ENCODE data around the gene STX12. TPM values are rescaled to one million over a fixed set of nuclear protein-coding genes. Genes with fewer than 3 reads are reported as not detected.
A peak's percentile ranks its signal among the peaks of the same experiment; 100 is the strongest.

STX12 gene
- polyA plus RNA-seq, 1 of the 3 experiments (the other 2 are of a cell fraction): 12.9 TPM

GRCh38 chr1:27809883-27810282 lies 36.9 kb downstream of the STX12 start:
- H3K4me1 ChIP-seq (ENCODE audit: control insufficient read depth in 1 of 2, insufficient read depth in 2 of 2, low read depth in 1 of 2, low read length in 1 of 2): no peaks in the 10 kb centered on the region
- peaks cover 14 to 42% of the 10 kb centered on the region in 2 experiments for H3K36me3 ChIP-seq (replicated peaks in 1 of 2; ENCODE audit: control insufficient read depth in 1 of 2, insufficient read depth in 2 of 2, low read length in 1 of 2)
- H2AFZ ChIP-seq (ENCODE audit: low read depth): no peak overlapping the region
- H3K9me2 ChIP-seq: no peaks in the 10 kb centered on the region
- no peaks in the 10 kb centered on the region for H4K20me1 ChIP-seq (ENCODE audit: insufficient read depth)
- peaks cover 9% of the 10 kb centered on the region for H3F3A ChIP-seq (replicated peaks; ENCODE audit: insufficient read depth)
- TF ChIP-seq ELF1 (IDR thresholded peaks at IDR 0.05): no peak
- TF ChIP-seq FOXM1 (IDR thresholded peaks at IDR 0.05; ENCODE audit: low read depth): no peak
- no peak for TF ChIP-seq USF1 (IDR thresholded peaks at IDR 0.05; ENCODE audit: borderline replicate concordance, low read depth)
- no peak for TF ChIP-seq GATA2 (CRISPR knock-in tag; IDR thresholded peaks at IDR 0.05)
- no peak for TF ChIP-seq YY1 (IDR thresholded peaks at IDR 0.05; ENCODE audit: low read depth)
- TF ChIP-seq SMC3 (IDR thresholded peaks at IDR 0.05; ENCODE audit: low read depth, low read length): no peak
- TF ChIP-seq PBX3 (IDR thresholded peaks at IDR 0.05): no peak
- TF ChIP-seq POLR2AphosphoS5 (IDR thresholded peaks at IDR 0.05; ENCODE audit: low read depth, low read length): no peak
- TF ChIP-seq USF2 (IDR thresholded peaks at IDR 0.05; ENCODE audit: borderline replicate concordance, low read depth, low read length): no peak
- no peak for TF ChIP-seq MXI1 (IDR thresholded peaks at IDR 0.05; ENCODE audit: low read depth, low read length)
- no peak for TF ChIP-seq TAF1 (IDR thresholded peaks at IDR 0.05; ENCODE audit: borderline replicate concordance, low read depth, low read length)
- no peak overlapping the region for H3K27ac ChIP-seq (ENCODE audit: low read depth in 2 of 2, low read length in 1 of 2)
- WGBS (ENCODE audit: low lambda C conversion rate): 94% methylated on average over 1 of the region's 1 CpG
- ChIA-PET POLR2A (no interaction called here), CTCF (no interaction called here)
- no peaks in the 10 kb centered on the region for H3K79me2 ChIP-seq (ENCODE audit: insufficient read depth)
- no peak overlapping the region for H3K9ac ChIP-seq
- no peak overlapping the region for H3K4me2 ChIP-seq
- H3K9me3 ChIP-seq: no peaks in the 10 kb centered on the region
- no peak for DNase-seq
- no peaks in the 10 kb centered on the region for H3K27me3 ChIP-seq (ENCODE audit: insufficient read depth)
- no peak overlapping the region for H3K4me3 ChIP-seq (ENCODE audit: low read depth in 2 of 2, low read length in 1 of 2)

GRCh38 chr1:27811741-27812500 lies 38.9 kb downstream of the STX12 start:
- Histone ChIP-seq H3K4me3 (ENCODE audit: low read depth in 2 of 2, low read length in 1 of 2) (no peak overlapping the region), H3K9me2 (no peaks in the 10 kb centered on the region), H3K4me2 (no peak overlapping the region), H3F3A (replicated peaks; ENCODE audit: insufficient read depth) (peaks cover 9% of the 10 kb centered on the region), H3K27ac (ENCODE audit: low read depth in 2 of 2, low read length in 1 of 2) (0 out of 4 replicates have a peak overlapping the region, but pooled peaks of 1 of the 2 experiments have one; percentile 8), H3K4me1 (ENCODE audit: control insufficient read depth in 1 of 2, insufficient read depth in 2 of 2, low read depth in 1 of 2, low read length in 1 of 2) (no peaks in the 10 kb centered on the region; a peak in 1 of 4 replicates), H3K36me3 (replicated peaks in 1 of 2; ENCODE audit: control insufficient read depth in 1 of 2, insufficient read depth in 2 of 2, low read length in 1 of 2) (peaks cover 6 to 29% of the 10 kb centered on the region in 2 experiments), H2AFZ (ENCODE audit: low read depth) (no peak overlapping the region), H3K9ac (no peak overlapping the region), H3K9me3 (no peaks in the 10 kb centered on the region), H3K27me3 (ENCODE audit: insufficient read depth) (no peaks in the 10 kb centered on the region), H4K20me1 (ENCODE audit: insufficient read depth) (no peaks in the 10 kb centered on the region), H3K79me2 (ENCODE audit: insufficient read depth) (no peaks in the 10 kb centered on the region)
- 91% methylated on average over 6 of the region's 6 CpGs for WGBS (ENCODE audit: low lambda C conversion rate)
- POLR2A ChIA-PET: no interaction called here
- CTCF ChIA-PET: interaction anchor here (1.2 kb wide), 2 partner anchors 86 to 143 kb away, joined by 3 to 4 read pairs; partner anchors contain the start of gene FAM76A
- DNase-seq: peak; percentile 12
- TF ChIP-seq EP300 (IDR thresholded peaks at IDR 0.05; ENCODE audit: borderline replicate concordance in 1 of 2, low read depth in 1 of 2, low read length in 1 of 2): 0 out of 4 replicates have a peak, but pooled peaks of 1 of the 2 experiments have one; percentile 11
- no peak for TF ChIP-seq CHD2 (IDR thresholded peaks at IDR 0.05; ENCODE audit: low read length, partially characterized antibody)

All from SK-N-SH (cell line).